ENCODE measurements around the gene HIP1R.
"Not testable (repeated sequence)": the region's sequence is repeated elsewhere in the genome, so short reads cannot be mapped to it uniquely, and the experiment has no call there.

Gene HIP1R

GRCh38 chr12:122862110-122862634 is 26.9 kb downstream of the HIP1R start:
- DNase-seq: no peak

DNA sequence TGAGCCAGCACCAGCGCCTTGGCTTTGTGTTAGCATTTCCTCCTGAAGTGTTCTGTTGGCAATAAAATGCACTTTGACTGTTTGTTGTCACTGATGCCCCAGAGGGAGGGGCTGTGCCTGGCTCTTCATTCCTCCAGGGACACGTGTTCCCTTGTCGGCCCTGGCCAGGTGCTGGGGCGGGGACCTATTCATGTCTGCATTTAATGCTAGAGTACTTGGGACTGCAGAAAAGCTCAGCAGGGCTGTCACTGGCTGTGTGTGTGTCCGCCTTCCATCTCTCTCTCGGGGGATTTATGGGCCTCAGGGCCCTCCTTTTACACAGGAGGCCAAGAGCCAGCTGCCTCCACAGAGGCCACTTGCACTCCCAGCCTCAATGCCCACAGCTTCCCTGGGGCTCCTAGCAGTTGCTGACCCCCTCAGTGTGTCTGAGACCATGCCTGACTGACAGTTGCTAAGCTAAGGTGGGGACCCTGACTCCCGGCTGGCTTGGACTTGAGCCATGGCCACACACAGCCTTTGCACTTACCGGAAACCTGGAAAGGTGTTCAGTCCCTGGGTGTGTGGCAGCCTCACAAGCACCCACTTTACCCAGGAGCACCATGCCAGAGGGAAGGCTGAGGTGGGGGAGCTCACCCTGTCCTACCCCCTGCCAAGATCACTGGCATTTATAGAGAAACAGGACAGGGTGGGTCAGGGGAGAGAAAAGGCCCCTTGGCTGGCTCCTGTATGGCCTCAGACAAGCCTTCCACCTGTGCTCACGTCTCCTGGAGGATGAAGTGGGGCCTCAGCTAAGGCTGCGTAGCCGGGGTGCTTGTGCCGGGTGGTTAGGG is 27.8 kb downstream of the HIP1R start:
- DNase-seq: no peak

DNA sequence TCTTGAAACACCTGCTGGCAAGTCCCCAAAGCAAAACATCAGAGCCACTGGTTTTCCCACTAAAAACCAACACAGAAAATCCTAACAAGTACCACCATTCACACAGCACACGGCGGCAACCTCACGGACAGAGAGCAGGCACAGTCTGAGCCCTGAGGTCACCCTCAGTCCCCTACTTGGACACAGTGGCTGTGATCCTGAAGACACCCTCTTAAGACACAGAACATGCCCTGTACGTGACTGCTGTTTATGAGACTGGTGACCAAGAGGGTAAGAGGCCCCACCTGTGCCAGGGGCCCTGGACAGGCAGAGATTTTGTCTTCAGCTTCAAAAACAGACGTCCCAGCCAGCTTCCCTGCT is 29.6 kb downstream of the HIP1R start:
- no peak for DNase-seq

DNA sequence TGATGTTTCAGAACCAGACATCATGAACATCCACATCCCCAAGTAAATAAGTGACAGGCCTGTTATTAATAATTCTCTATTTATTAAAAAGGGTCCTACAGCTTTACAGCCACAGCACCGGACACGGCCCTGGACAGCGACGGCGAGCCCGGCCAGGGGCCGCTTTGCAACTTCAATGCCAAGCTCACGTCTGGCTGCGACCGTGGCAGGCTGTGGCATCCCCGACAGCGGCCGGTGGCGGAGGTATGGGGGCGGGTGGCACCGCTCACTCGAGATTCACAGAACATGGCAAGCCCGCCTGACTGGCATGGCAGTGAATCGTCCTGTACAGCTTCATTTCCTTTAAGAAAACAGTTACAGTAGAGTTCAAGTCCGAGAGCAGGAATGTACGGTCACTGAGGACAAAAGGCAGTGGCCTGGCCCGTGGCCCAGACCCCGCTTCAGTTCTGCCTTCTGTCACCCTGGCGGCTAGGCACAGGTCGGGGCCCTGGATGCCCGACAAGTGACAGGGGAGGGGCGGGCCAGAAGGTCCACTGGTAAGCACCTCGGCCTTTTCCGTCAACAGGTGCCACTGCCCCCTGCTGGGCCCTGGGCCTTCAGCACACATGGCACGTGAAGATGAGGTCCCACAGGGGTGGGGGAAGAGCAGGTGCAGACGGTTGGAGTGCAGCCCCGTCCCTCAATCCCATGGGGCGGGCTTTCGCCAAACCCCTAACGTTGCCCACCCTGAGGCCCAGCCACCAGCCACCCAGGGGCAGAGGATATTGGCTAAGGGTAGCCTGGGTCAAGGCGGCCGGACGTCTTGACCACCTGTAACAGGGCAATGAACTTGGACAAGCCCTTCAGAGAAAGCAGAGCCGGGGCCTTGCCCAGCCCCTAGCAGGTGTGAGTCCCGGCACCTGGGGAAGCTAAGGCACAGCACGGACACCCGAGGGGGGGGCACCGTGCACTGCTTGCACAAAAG is 30.3 kb downstream of the HIP1R start:
- DNase-seq: peak; percentile 50 to 53

DNA sequence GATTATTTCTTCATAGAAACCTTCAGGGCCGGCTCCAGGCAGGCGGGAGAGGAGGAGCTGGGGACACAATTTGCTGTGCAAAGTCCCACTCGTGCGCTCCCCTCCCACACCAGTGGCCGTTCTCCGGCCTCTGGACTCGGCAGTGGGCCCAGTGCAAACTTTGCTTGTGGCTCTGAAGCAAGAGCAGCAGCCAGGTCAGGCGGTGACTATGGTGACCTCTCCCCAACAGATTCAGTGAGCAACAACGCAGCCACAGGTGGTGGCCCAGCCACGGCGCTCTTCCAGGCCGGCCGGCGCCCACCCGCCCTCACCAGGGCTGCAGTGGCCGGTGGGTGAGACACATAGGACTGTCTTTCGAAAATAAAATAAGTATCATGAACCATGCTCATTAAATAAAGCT is 31.1 kb downstream of the HIP1R start:
- DNase-seq: no peak

DNA sequence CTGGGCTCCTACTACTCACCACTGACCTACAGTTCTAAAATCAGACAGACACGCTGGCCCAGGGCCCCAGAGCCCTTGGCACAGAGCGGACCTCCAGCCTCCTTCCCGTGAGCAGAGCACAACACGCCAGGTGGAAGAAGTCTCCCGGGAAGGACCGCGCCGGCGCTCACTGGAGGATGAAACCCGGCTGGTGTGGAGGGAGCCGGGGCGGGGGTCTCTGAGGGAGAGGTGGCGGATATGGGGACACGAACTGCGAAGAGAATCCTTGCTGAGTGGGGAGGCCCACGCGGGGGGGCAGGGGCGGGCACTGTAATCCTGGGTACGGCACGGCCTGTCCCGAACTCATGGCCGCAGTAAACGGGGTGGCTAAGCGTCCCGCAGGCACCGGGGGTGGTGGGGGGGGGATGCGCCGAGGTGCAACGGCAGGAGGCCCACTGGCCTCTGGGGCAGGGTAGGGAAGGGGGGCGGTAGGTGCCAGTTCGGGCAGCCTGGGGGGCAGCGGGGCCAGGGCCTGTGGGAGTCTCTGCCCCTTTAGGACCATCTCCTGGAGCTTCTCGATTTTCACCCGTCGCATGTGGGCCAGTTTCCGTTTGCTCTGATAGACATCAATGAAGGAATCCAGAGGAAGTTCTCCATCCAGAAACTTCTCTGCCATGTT is 31.8 kb downstream of the HIP1R start:
- no peak for DNase-seq

DNA sequence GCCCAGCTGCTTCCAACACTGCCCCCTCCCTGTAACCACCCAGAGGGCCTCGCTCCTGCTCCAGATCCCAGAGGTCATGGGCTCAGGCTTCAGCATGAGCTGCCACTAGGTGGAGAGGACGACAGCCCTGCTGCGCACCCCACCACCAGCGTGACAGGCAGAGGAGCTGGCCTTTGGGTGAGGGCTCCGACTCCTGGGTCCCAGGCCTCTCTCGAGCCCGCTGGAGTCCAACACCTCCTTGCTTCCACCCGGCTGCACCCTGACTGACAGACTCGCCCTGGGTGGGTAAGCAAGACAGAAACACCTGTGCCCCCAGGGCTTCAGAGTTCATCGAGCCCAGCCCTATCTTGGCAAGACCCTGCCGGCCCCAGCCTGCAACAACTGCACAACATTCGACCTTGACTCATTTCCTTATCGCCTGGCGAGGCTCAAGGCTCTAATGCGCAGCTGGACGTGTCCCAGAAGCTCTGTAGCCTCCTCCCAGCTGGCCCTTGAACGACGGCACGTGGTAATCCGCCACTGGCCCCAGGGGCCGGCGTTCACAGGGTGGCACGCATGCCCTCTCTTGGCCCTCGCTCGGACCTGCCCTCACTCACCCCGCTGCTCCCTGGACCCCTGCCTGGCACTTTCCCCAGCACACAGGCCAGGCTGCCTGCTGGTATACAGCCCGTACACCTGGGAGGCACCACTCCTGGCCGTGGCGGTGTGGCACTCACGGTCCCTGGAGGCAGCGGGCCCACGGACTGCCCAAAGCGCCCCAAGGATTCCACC is 32.6 kb downstream of the HIP1R start:
- no peak for DNase-seq

- DNase-seq: no peak
Observed at GRCh38 chr12:122868471-122869177, 33.4 kb downstream of the HIP1R start.

DNA sequence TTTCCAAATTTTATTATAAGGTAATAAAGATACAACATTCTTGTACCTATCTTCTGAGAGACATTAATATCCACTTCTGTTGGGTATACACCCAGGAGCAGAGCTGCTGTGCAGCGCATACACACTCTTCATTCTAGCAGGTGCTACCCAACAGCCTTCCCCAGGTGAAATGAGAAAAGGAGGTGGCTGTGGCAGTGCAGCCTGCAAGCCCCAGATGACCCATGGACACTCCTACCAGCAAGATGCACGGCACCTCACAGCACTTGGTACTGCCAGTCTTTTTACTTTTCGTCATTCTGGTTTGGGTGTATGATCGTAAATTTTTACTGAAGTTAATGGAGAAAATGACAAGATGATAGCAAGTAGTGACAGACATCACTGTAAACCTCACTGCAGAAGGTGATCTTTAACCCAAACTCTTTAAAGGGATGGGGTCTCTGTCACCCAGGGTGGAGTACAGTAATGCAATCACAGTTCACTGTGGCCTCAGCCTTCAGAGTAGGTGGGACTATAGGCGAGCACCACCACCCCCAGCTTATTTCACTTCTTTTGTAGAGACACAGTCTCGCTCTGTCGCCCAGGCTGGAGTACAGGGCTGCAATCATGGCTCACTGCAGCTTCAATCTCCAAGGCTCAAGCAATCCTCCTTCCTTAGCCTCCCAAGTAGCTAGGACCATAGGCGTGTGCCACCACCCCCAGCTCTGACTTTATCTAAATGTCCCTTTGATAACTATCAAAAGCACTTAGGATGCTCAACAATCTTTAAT is 34.1 kb downstream of the HIP1R start:
- no peak for DNase-seq

DNA sequence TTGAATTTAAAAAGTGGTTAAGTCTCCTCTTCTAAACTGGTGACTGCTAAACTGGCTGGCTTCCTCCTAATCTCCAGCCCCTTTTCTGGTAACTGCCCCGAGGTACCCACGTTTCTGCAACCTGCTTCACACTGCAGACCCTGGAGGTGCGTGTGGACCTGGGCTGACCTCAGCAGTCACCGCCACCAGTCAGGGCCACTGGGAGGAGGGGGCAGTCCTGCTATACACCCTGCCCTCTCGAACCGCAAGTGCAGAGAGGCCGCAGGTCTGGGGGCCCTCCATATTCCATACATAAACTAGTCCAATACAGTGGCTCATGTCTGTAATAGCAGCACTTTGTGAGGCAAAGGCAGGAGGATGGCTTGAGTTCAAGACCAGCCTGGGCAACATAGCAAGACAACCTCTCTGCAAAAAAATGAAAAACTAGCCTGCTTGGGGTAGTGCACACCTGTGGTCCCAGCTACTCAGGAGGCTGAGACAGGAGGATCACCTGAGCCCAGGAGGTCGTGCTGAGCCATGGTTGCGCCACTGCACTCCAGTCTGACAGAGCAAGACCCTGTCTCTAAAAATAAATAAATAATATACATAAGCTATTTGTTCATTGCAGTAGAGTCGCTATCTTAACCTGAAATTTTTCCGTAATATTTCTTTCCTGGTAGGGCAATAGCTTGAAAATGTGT is 35.0 kb downstream of the HIP1R start:
- DNase-seq: no peak

- no peak for DNase-seq
Observed at GRCh38 chr12:122870867-122871664, 35.8 kb downstream of the HIP1R start.

GRCh38 chr12:122871851-122872780 is 36.9 kb downstream of the HIP1R start:
- peak; percentile 78 to 80 for DNase-seq

- DNase-seq: no peak
Observed at GRCh38 chr12:122872815-122873361, 37.6 kb downstream of the HIP1R start.

DNA sequence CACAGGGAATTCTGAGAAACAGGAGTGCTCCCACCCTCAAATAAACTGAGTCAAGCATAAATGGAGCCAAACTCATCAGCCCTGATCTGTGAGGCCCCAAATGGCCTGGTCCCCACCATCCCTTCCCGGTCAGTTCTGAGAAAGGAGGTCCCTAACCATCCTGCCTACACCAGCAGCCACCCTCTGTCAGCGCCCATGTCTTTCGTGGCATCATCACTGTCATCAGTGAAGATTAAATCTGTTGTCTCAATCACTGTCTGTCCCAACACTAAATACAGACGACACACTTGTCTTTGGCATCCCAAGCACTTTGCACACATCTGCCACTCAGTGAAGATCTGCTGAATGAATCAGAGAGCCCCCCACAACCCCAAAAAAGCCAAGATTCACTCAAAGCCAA is 38.3 kb downstream of the HIP1R start:
- no peak for DNase-seq

- peak; percentile 63 to 69 for DNase-seq
Observed at GRCh38 chr12:122874081-122874480, 38.8 kb downstream of the HIP1R start.

DNA sequence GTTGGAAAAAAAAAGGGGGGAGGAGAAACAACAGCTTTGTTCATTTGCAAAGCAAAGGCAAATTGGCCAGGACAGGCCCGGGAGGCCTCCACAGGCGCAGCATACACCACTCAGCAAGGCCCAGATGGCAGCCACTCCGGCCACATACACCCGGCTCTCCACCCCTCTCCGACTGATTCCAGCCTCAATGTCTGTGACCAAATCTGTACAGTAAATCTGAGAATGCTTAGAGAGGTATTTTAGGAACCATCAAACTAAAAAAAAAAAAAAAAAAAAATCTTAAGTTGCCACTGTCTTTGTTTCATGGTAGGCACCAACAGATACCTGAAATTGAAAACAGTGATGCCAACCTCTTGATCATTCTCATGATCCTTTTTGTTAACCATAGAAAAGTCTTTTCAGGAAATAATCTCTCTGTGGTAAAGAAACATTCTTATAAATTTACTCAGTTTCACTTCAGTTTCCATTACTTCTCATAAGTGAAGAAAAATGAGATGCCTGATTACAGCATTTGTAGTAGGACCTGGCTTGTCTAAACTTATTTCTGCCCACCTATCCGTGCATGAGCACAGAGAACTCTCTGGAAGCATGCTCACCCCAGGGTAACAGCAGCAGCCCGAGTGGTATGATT is 40.4 kb downstream of the HIP1R start:
- DNase-seq: no peak

DNA sequence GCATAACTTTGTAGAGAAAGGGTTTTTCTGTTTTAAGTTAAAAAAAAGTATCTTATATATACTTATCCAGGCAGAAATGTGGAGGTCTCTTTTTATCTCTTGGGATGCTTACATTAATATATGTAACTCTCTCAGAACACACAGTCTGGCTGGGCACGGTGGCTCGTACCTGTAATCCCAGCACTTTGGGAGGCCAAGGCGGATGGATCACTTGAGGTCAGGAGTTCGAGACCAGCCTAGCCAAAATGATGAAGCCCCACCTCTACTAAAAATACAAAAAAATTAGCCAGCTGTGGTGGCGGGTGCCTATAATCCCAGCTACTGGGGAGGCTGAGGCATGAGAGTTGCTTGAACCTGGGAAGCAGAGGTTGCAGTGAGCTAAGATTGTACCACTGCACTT is 41.0 kb downstream of the HIP1R start:
- not testable (repeated sequence) for DNase-seq

Data from activated T-cell treated with anti-CD3 and anti-CD28 coated beads, Interleukin-2, amount 50 U/mL, for 48 hours (primary cell).